ENCODE data around the gene ARHGEF17.
A peak's percentile ranks its signal among the peaks of the same experiment; 100 is the strongest.

ARHGEF17 gene

GRCh38 chr11:73350908-73351636, 43.0 kb downstream of the ARHGEF17 start:
- DNase-seq: peak in 32 of 56 donors; percentile 11 to 66 (median 30)

GRCh38 chr11:73353422-73353821, 45.3 kb downstream of the ARHGEF17 start:
- DNase-seq: no peak

- no peak for DNase-seq
These were observed 47.0 kb downstream of the ARHGEF17 start for GRCh38 chr11:73355109-73355508.

- DNase-seq: peak in 2 of 56 donors; percentile 29 to 48
These were observed 49.1 kb downstream of the ARHGEF17 start for GRCh38 chr11:73356979-73357860.

- no peak for DNase-seq
These were observed 50.0 kb downstream of the ARHGEF17 start for GRCh38 chr11:73358071-73358470.

- DNase-seq: peak in 2 of 56 donors; percentile 21 to 32
These were observed 51.3 kb downstream of the ARHGEF17 start for GRCh38 chr11:73359341-73359740.

GRCh38 chr11:73359930-73360742, 52.1 kb downstream of the ARHGEF17 start:
- peak in 11 of 56 donors; percentile 6 to 44 (median 32) for DNase-seq

- no peak for DNase-seq
These were observed 52.8 kb downstream of the ARHGEF17 start for GRCh38 chr11:73360743-73361369.

GRCh38 chr11:73361953-73362776, 54.1 kb downstream of the ARHGEF17 start:
- DNase-seq: no peak

- DNase-seq: no peak
These were observed 55.1 kb downstream of the ARHGEF17 start for GRCh38 chr11:73363147-73363546.

- DNase-seq: no peak
These were observed 57.5 kb downstream of the ARHGEF17 start for GRCh38 chr11:73365352-73366264.

- DNase-seq: no peak
These were observed 58.2 kb downstream of the ARHGEF17 start for GRCh38 chr11:73366265-73366610.

GRCh38 chr11:73366953-73367352, 58.9 kb downstream of the ARHGEF17 start:
- DNase-seq: no peak

GRCh38 chr11:73367482-73368024, 59.5 kb downstream of the ARHGEF17 start:
- peak in 1 of 56 donors; percentile 33 for DNase-seq

- DNase-seq: no peak
These were observed 64.4 kb downstream of the ARHGEF17 start for GRCh38 chr11:73372375-73372993.

GRCh38 chr11:73374151-73374550, 66.1 kb downstream of the ARHGEF17 start:
- no peak for DNase-seq

- DNase-seq: peak in 2 of 56 donors; percentile 52 to 54
These were observed 67.7 kb downstream of the ARHGEF17 start for GRCh38 chr11:73375830-73376159.

- peak in 52 of 56 donors; percentile 29 to 92 (median 76) for DNase-seq
These were observed 68.2 kb downstream of the ARHGEF17 start, which contains the start of gene RELT for GRCh38 chr11:73376160-73376802. Gene RELT (plus strand): TSS chr11:73376399. CDS start chr11:73389137, 12,738 bp downstream.

Data from nucleus accumbens (tissue), 56 donors.